HG02870 (cell line): ENCODE measurements around the gene NUTM1.
"Not testable (repeated sequence)": the region's sequence is repeated elsewhere in the genome, so short reads cannot be mapped to it uniquely, and the experiment has no call there.

Experiments used
- ATAC-seq: cut with Tn5 transposase; IDR thresholded peaks from one replicate; pipeline ENCODE4 v1.9.1; 2021; ENCODE audit warnings: mild to moderate bottlenecking, moderate library complexity; ENCODE audit not compliant: unreplicated experiment

Gene NUTM1

DNA sequence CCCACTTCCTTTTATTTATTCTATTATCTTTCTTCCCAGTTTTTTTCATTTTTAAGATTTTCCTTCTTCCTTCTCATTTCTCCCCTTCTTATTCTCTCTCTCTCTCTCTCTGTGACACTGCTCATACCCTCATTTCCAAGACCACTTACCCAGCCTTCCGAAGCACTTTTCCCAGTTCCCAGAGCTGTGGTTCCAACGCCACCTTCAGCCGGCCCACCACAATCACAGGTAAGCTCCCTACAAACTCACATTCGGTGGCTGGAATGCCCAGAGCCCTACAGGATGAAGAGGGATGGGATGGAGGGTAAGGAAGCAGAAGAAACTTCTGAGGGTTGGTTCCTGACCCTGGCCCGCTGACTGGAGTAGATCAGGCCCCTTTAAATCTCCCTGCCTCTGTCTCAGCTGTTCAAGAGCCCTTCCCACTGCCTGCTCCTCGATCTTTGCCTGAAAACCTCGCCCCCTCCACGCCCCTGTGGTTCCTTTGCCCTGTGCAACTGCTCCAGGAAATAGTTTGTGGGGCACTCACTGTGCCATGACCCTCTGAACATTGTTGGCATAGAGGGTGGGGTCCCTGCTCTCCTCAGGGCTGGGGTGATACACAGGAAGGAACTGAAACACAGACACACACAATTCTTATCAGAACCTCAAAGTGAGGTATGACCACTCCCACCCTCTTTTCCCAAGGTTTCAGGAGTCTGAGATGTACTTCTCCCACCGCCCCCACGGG is 19.1 kb downstream of the NUTM1 start:
- no peak for ATAC-seq

DNA sequence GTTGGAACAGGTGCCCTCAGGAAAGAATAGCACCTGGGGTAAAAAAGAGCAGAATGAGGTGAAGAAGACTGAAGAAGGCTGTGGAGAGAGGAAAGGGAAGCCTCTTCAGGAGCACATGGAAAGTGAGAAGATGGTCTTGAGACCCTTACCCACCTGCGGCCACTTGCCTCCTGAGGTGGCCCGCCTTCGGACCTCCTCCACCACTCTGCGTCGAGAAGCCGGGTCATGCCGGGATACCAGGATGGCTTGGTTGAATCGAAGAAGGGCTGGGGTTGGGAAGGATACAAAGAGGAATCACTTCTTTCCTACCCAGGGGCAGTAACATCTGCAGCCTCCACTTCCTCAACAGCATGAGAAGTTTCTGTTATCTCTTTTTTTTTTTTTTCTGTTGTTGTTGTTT is 20.9 kb downstream of the NUTM1 start:
- ATAC-seq: no peak

DNA sequence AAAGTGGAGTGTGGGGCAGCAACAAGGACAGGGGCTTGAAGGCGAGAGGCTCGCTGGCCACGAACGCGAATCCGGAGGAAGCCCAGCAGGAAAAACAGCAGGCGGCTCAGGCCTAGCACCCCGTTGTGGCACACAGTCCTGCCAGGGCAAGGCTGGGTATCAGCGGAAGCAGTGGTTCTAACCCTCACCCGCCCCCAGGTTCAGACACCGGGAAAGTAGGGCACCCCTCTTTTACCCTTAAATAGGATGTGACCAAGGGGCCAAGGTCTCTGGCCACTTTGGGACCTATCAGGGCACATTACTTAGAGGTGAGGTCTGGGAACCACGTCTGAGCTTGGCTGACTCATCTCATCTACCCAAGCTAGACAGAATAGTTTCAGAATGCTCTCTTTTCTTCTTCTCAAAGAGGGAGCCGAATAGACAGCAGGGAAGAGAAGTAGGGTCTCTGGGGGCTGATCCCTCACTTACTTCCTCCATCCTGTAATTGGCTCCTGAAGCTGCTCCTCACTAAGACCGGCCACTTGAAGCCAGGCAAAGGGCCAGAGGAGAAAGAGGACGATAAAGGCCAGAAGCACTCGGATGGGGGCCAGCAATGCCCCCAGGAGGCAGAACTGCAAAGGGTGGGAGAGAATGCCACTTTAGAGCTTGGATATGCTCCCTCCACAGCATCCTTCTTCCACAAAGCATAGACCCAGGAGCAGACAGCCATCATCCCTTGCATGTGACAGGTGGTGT is 22.1 kb downstream of the NUTM1 start:
- ATAC-seq: no peak

- ATAC-seq: no peak
Observed at GRCh38 chr15:34365836-34366235, 22.7 kb downstream of the NUTM1 start.

DNA sequence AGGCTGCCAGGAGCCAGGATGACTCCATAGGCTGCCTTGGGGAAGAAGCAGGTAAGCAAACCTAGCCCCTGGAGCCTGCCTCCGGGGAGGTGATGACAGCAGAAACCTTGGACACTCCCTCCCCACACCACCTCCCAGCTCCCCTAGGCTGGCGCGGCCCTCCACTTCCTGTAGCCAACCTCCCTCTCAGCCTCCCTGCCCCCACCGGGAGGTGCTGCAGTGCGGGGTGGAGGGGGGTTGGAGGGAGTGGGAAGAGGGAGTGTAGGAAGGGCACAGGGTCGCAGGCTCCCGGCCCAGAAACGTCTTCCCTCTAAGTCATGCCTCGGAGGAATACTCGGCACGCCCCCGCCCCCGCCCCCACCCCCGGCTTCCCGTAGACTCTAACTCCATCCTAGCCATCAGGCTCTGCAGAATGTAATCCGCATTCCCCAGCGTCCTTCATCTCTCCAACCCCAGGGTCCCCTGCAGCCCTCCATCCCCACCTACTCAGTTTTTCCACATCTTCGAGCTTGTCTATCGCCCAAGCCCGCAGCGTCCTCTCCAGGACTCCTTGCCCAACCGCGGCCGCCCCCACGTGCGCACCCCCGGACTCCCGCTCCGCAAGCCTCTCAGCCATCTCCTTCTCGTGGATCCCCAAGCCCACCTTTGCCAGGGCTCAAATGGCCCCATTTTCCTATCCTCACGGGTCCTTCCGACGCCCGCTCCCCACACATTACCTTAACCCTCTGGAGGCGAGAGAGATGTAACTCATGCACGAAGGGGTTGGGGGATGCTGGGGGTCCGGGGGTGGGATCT is 23.4 kb downstream of the NUTM1 start:
- ATAC-seq: no peak

DNA sequence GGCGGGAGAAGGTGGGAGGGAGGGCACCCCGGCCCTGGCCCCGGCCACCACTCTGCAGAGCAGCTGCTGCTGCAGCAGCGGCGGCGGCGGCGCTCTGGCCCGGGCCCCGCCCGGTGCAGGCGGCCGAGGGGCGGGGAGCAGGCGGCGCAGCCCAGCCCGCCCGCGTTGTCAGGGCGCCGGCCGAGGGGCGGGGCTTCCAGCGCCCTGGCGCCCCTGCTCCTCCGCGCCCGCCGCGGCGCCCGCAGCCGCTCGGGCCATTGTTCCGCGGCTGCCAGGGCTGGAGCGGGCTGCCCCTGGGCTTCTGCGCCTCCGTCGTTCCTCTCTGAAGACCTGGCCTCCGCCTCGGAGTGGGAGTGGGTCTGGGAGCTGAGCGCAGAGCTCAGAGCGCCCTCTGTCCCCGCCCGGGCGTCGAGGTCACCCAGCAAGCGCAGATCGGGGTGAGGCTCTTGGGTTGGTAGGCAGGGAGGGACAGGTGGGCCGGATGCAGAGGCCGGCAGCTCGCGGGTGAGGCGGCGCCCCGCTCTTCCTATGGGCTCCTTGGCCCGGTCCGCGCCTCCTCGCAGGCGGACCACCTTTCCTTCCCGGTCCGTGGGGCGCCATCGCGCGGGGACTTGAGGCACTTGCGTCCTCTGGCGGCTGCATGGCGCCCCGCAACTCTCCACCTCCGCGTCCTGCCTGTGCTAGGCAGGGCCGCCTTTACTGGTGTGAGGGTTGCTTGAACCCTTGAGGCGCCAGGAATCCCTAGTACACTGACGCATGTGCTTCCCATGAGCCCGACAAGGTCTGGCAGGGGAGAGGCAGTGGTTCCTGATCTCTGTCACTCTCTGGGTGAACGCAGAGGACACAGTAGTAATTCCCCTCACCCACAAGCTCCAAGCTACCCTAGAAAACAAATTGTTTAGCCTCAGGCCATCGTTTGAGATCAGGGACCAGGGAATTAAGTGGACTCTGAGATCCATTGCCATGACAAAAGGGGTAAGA is 24.3 kb downstream of the NUTM1 start, which contains the start of gene LPCAT4:
TSS of gene LPCAT4 (minus strand) at position 96 of the 981 bp plus-strand sequence. CDS start 96 bp downstream, outside the sequence.
- ATAC-seq: peak; percentile 60

- no peak for ATAC-seq
Observed at GRCh38 chr15:34370129-34370528, 27.0 kb downstream of the NUTM1 start.

DNA sequence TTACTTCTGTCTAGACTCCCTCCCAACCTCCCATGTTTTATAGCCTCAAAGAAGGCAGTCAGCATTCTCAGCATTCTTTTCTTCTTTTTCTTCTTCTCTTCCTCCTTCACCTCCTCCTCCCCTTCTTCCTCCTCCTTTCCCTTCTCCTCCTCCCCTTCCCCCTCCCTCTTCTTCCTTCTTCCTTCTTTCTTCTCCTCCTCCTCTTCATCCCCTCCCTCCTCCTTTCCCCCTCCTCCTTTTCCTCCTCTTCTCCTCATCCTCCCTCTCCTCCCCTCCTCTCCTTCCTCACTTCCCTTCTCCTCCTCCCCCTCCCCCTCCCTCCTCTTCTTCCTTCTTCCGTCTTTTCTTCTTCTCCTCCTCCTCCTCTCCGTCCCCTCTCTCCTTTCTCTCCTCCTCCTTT is 27.5 kb downstream of the NUTM1 start:
- ATAC-seq: no peak

- ATAC-seq: no peak
Observed at GRCh38 chr15:34373951-34374350, 30.8 kb downstream of the NUTM1 start.

GRCh38 chr15:34374816-34375215 is 31.7 kb downstream of the NUTM1 start:
- ATAC-seq: no peak

- not testable (repeated sequence) for ATAC-seq
Observed at GRCh38 chr15:34375541-34375940, 32.4 kb downstream of the NUTM1 start.

DNA sequence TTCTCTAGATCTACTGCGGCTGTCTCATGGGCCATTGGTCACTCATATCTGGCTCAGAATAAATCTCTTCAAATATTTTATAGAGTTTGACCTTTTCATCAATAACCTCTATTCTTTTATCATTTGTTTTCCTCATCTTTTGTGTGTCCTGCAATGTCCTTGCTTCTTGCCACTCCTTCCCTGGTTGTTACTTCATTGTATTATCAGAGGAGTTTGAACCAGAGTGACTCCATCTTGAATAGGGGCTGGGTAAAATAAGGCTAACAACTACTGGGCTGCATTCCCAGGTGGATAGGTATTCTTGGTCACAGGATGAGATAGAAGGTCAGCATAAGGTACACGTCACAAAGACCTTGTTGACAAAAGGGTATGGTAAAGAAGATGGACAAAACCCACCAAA is 33.7 kb downstream of the NUTM1 start:
- no peak for ATAC-seq

GRCh38 chr15:34380491-34380890 is 37.4 kb downstream of the NUTM1 start:
- ATAC-seq: not testable (repeated sequence)

DNA sequence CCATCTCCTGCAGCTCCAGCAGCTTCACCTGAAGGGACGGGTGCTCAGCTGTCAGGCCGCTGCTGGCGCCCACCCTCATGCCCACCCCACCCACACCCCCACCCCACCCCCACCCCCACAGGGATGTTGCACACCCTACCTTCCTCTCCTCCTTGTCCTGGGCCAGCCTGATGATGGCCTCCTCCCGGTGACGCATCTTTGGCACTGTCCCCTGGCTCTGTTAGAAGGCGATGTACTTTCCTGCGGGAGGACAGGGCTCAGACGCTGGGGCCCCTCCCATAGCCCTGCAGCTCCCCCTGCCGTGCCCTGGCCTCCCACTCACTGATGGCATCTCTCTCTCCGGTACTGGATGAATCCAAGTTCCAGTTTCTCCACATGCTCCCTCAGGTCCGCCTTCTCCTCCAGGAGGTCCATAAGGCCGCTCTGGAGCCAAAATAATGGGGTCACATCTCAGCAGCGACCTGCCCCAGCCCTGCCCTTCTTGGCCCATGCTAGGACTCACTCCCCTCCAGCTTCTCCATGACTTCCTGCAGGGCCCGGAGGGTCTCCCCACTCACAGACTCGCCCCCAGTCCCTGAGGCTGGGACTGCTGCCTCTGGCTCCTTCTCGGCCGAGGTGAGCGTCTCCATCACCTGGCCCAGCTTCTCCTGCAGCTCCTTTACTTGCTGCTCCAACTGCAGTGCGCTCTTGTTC is 38.9 kb downstream of the NUTM1 start:
- not testable (repeated sequence) for ATAC-seq

DNA sequence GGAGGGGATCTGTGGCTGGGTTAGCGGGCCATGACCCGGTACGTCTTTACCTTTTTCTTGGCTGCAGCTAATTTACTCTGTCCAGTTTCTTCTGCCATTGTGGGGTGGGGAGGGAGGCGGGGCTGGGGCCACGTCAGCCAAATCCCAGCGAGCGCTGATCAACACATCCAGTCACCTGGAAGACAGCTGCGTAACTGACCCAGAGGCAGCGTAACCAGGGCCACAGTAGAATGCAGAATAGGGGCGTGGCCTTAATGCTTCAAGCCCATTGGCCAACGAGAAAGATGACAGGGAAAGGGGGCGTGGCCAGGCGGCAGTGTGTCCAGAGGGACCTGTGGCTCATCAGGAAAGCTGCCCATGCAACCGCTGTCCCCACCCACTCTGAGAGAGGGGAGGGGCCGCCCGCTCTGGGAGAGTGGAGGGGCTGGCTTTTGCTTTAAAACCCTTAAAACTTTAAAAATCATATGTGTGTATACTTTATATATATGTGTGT is 46.5 kb downstream of the NUTM1 start:
- ATAC-seq: not testable (repeated sequence)

DNA sequence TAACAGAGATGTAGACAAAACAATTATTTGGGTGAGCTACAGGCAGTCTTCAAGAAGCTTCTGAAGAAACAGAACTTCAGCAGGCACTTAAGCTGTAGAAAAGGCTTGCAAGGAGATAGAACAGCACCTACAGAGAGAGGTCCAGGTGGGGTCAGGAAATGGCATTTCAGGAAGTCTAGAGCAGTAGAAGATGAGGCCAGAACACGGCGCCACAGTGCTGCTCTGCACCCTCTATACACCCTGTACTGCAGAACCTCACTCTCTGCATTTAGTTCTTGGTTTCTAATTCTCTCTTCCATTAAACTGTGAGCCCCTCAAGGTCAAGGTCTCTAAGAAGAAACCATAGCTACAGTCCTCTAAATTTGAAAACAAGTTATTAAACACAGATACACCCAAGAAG is 49.9 kb downstream of the NUTM1 start:
- ATAC-seq: not testable (repeated sequence)

GRCh38 chr15:34397637-34398259 is 54.6 kb downstream of the NUTM1 start:
- not testable (repeated sequence) for ATAC-seq

DNA sequence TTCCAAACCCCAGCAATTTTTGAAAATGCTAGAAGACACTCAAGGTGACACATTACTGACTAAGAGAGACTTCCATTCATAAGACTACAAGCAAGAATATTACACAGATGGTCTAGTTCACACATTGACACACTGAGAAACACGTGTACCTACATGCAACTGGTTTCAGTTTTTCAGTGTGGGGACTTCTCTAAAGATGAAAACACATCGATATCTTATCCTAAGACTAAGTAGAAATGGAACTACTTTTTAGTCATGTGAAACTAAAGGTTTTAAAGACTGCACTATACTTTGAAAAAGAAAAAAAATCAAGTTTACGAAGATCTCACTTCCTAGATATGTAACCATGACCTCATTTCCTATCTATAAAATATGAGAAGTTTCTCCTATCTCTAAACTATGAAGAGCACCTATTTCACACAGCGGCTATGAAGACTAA is 60.1 kb downstream of the NUTM1 start:
- ATAC-seq: peak; percentile 69

DNA sequence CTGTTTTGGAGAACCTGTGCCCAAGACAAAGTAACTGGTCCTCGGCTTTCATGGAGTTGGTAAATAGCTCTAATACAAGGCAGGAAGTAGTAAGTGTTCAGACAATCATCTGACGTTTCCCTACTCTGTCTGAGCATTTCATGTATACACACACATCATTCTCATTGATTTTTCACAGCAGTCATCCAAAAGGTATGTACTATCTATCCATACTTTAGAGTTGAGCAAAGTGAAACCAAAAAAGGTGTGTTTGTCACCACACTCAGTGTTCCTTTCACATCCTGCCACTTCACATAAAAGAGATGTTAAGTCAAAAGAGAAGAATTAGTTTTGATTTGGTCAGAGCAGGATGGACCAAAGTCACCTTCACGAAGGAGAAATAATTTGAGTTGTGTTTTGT is 60.8 kb downstream of the NUTM1 start:
- not testable (repeated sequence) for ATAC-seq
